Rectal smooth muscle tissue (tissue), 1 donor: ENCODE data around the gene MPIG6B.
"Not testable (repeated sequence)": the region's sequence is repeated elsewhere in the genome, so short reads cannot be mapped to it uniquely, and the experiment has no call there.

Experiments used
- H3K27ac ChIP-seq: one replicate; pipeline ENCODE4 v1.7.0; 2013; ENCODE audit warnings: low read depth, low read length, inconsistent platforms
- H3K27me3 ChIP-seq: one replicate; pipeline ENCODE4 v1.7.0; 2013; ENCODE audit warnings: low read length; ENCODE audit not compliant: control insufficient read depth, insufficient read depth
- H3K36me3 ChIP-seq: one replicate; pipeline ENCODE4 v1.7.0; 2013; ENCODE audit warnings: low read length; ENCODE audit not compliant: control insufficient read depth, insufficient read depth
- H3K4me1 ChIP-seq: one replicate; pipeline ENCODE4 v1.7.0; 2013; ENCODE audit warnings: low read length; ENCODE audit not compliant: control insufficient read depth, insufficient read depth
- H3K4me3 ChIP-seq: one replicate; pipeline ENCODE4 v1.7.0; 2013; ENCODE audit warnings: low read length
- H3K9ac ChIP-seq: one replicate; pipeline ENCODE4 v1.7.0; 2013; ENCODE audit warnings: low read length

MPIG6B gene

DNA sequence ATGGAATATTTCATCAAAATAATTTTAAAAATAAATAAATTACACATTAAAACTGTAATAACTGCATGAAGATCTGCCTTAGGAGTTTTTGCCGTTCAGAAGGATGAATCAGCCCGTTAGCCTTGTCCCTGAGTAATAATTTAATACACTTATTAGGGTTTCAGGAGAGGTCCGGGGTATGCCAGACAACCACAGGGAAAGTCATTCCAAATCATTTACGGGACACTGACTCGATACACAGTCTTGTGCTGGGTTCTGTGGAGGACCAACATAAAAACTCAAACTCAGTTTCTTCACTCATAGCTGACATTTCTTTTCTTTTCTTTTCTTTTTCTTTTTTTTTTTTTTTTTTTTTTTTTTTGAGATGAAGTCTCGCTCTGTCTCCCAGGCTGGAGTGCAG is 17.2 kb upstream of the MPIG6B start:
- H3K27me3 ChIP-seq = no peaks in the 10 kb centered on the region
- H3K4me3 ChIP-seq = no peak overlapping the region
- no peak overlapping the region for H3K27ac ChIP-seq
- no peak overlapping the region for H3K9ac ChIP-seq
- peaks cover under 1% of the 10 kb centered on the region for H3K36me3 ChIP-seq
- H3K4me1 ChIP-seq = peaks cover 9% of the 10 kb centered on the region

GRCh38 chr6:31706599-31706998 is 16.6 kb upstream of the MPIG6B start, which contains the start of gene LY6G6F:
LY6G6F (plus strand) TSS chr6:31706866; CDS start chr6:31706907, 41 bp downstream.
- Histone ChIP-seq H3K4me1 (peaks cover 7% of the 10 kb centered on the region), H3K9ac (no peak within 1 kb of the TSS), H3K27ac (no peak within 1 kb of the TSS), H3K27me3 (no peaks in the 10 kb centered on the region), H3K36me3 (no peaks in the 10 kb centered on the region), H3K4me3 (no peak within 1 kb of the TSS)

DNA sequence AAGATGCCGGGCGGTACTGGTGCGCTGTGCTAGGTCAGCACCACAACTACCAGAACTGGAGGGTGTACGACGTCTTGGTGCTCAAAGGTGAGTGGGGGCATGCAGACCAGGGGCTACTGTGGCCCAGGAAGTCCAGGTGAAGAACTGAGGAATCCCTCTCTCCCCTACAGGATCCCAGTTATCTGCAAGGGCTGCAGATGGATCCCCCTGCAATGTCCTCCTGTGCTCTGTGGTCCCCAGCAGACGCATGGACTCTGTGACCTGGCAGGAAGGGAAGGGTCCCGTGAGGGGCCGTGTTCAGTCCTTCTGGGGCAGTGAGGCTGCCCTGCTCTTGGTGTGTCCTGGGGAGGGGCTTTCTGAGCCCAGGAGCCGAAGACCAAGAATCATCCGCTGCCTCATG is 15.5 kb upstream of the MPIG6B start:
- Histone ChIP-seq H3K4me1 (no peaks in the 10 kb centered on the region), H3K36me3 (no peaks in the 10 kb centered on the region), H3K9ac (no peak overlapping the region), H3K4me3 (no peak overlapping the region), H3K27me3 (no peaks in the 10 kb centered on the region), H3K27ac (no peak overlapping the region)

DNA sequence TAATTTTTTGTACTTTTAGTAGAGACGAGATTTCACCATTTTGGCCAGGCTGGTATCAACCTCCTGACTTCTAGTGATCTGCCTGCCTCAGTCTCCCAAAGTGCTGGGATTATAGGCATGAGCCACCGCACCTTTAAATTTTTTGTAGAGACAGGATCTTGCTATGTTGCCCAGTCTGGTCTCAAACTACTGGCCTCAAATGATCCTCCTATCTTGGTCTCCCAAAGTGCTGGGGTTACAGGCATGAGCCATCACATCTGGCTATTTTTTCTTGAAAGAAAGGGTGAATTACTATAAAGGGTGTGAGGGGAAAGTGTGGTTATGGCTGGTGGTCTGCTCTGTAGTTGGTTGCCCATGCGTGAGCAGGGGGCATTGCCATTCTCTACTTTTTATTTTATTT is 14.9 kb upstream of the MPIG6B start:
- Histone ChIP-seq H3K27me3 (no peaks in the 10 kb centered on the region), H3K27ac (no peak overlapping the region), H3K4me3 (no peak overlapping the region), H3K9ac (no peak overlapping the region), H3K4me1 (no peaks in the 10 kb centered on the region), H3K36me3 (no peaks in the 10 kb centered on the region)

GRCh38 chr6:31709157-31709556 is 14.0 kb upstream of the MPIG6B start:
- H3K27ac ChIP-seq, H3K4me1 ChIP-seq, H3K4me3 ChIP-seq, H3K27me3 ChIP-seq, H3K9ac ChIP-seq, H3K36me3 ChIP-seq: not testable (repeated sequence)

GRCh38 chr6:31710523-31711219 is 12.5 kb upstream of the MPIG6B start:
- Histone ChIP-seq H3K36me3 (no peaks in the 10 kb centered on the region), H3K4me3 (no peak overlapping the region), H3K27me3 (no peaks in the 10 kb centered on the region), H3K9ac (no peak overlapping the region), H3K4me1 (no peaks in the 10 kb centered on the region), H3K27ac (no peak overlapping the region)

GRCh38 chr6:31711233-31711632 is 11.9 kb upstream of the MPIG6B start:
- H3K27ac ChIP-seq = no peak overlapping the region
- H3K27me3 ChIP-seq = no peaks in the 10 kb centered on the region
- H3K4me1 ChIP-seq = no peaks in the 10 kb centered on the region
- no peak overlapping the region for H3K4me3 ChIP-seq
- no peaks in the 10 kb centered on the region for H3K36me3 ChIP-seq
- no peak overlapping the region for H3K9ac ChIP-seq

DNA sequence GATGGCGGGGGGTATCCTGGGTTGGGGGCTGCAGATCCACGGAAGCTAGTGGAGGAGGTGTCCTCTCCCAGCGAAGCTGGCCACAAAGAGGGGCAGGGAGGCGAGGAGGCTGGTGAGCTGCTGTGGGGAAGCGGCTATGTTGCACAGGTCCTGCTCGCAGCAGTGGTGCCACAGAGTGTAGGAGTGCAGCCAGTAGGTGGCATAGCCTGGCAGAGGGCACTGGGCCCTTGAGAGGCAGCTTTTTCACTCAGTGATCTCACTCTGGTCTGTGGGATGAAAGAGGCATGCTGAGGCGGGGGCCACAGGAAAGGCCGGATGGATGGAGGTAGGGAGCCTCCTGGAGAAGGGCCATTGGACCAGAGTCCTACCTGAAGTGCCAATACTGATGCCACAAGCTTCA is 10.9 kb upstream of the MPIG6B start:
- Histone ChIP-seq H3K9ac (no peak overlapping the region), H3K36me3 (no peaks in the 10 kb centered on the region), H3K27me3 (no peaks in the 10 kb centered on the region), H3K27ac (no peak overlapping the region), H3K4me1 (no peaks in the 10 kb centered on the region), H3K4me3 (no peak overlapping the region)

GRCh38 chr6:31713465-31713864 is 9.7 kb upstream of the MPIG6B start:
- Histone ChIP-seq H3K9ac (no peak overlapping the region), H3K27ac (no peak overlapping the region), H3K4me1 (no peaks in the 10 kb centered on the region)

DNA sequence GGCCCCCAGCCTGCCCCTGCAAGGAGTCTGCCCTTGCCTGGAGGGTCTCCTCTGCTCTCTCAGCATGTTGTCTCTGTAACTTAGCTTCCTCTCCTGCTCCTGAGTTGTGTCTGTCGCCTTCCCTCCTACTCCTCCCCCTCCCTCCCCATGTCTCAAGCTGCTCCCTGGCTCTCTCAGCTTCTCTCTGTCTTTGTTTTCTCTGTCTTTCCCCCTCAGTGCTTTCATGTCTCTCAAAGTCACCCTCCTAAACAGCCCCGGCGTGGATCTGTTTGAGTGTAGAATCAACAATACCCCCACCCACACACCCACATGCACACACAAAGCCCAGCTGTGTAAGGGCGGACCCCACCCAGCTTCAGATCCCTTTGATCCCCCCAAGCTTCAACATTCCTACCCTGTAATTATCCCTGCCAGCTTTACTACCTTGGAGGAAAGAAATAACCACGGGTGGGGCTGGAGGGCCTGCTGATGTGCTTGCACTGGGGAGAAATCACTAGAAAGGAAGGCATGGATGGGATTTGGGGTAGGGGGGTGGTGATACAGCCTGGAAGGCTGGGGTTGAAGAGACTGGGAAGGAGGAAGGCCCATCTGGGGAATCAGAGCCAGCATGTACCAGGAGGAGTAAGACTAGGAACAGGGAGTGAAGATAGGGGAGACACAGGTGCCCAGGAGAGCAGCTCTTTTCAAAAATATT is 9.0 kb upstream of the MPIG6B start:
- H3K27me3 ChIP-seq = no peaks in the 10 kb centered on the region
- H3K4me1 ChIP-seq = no peaks in the 10 kb centered on the region
- H3K9ac ChIP-seq = no peak overlapping the region
- H3K27ac ChIP-seq = no peak overlapping the region
- no peak overlapping the region for H3K4me3 ChIP-seq
- no peaks in the 10 kb centered on the region for H3K36me3 ChIP-seq

More at GRCh38 chr6:31713465-31713864, 9.7 kb upstream of the MPIG6B start:
- H3K4me3 ChIP-seq = no peak overlapping the region
- no peaks in the 10 kb centered on the region for H3K27me3 ChIP-seq
- H3K36me3 ChIP-seq = no peaks in the 10 kb centered on the region

DNA sequence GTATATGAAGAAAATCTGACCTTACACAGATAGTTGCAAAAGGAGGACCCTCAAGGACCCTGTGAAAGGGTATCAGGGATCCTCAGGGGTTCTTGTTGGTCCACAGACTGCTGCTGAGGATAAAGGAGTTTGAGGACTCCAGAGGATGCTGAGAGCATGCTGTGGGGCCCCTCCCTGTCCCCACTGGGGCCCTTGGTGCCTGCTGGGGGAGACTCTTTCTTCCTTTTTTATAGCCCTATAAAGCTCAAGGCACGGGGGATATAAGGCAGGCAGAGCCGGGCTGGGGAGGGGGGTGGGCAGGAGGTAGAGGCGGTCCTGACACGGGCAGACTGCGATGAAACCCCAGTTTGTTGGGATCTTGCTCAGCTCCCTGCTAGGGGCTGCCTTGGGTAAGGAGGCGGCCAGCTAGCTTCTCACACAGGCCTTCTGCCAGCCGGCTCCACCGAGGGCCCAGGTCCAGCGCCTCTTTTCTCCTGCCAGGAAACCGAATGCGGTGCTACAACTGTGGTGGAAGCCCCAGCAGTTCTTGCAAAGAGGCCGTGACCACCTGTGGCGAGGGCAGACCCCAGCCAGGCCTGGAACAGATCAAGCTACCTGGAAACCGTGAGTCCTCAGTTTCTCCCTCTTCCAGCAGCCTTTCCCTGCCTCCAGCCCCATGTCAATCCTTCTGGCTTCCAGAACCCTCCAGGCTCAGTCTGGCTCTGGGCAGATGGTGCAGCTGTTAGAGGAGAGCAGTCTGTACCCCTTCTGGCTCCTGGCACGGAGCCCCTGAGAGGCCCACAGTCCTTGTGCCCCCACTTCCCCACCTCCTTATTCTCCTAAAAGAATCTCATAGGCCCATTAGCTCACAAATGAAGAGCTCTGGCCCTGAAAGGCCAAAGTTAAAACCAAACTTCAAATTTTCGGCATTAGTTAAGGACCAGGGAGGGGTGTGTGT is 7.9 kb upstream of the MPIG6B start, which contains the start of gene LY6G6D:
LY6G6D (plus strand) TSS at position 327 of the 937 bp plus-strand sequence; CDS start at position 335, 8 bp downstream.
- Histone ChIP-seq H3K9ac (no peak within 1 kb of the TSS), H3K4me1 (no peaks in the 10 kb centered on the region), H3K27me3 (no peaks in the 10 kb centered on the region), H3K36me3 (no peaks in the 10 kb centered on the region), H3K27ac (peak within 1 kb of the TSS; percentile 75), H3K4me3 (no peak within 1 kb of the TSS)

- Histone ChIP-seq H3K27me3 (no peaks in the 10 kb centered on the region), H3K36me3 (no peaks in the 10 kb centered on the region), H3K27ac (no peak overlapping the region), H3K9ac (no peak overlapping the region), H3K4me1 (no peaks in the 10 kb centered on the region), H3K4me3 (no peak overlapping the region)
Measured at GRCh38 chr6:31717499-31718222, 5.5 kb upstream of the MPIG6B start.
